Heart left ventricle (tissue), 16 donors: Measurements from ENCODE around the gene FXR2. TPM values are rescaled to one million over a fixed set of nuclear protein-coding genes. Genes with fewer than 3 reads are reported as not detected.
"Not testable (repeated sequence)": the region's sequence is repeated elsewhere in the genome, so short reads cannot be mapped to it uniquely, and the experiment has no call there.

Source experiments
- ATAC-seq, 4 donors: fragments of 200-7000 bp; cut with Tn5 transposase; one replicate each; pipeline ENCODE4 v1.9.1; 2020 to 2022; ENCODE audit warnings: moderate library complexity in 4 of 4, mild to moderate bottlenecking in 3 of 4, moderate number of reproducible peaks in 1 of 4
- DNase-seq, 5 donors: peaks; one replicate each; pipeline ENCODE4 v3.0.0-alpha.2; 2020
- H3K27ac ChIP-seq, 12 donors: fragments of 200-600 bp; sonication (generic) in 4 of 12; one replicate each; pipeline versions ENCODE4 v1.5.0 to v1.8.0; 2016 to 2022; ENCODE audit warnings: mild to moderate bottlenecking in 2 of 12
- H3K27me3 ChIP-seq, 9 donors: fragments of 200-600 bp; sonication (generic) in 2 of 9; one replicate each; pipeline versions ENCODE4 v1.5.1 to v1.8.0; 2016 to 2022; ENCODE audit warnings: mild to moderate bottlenecking in 3 of 9
- H3K36me3 ChIP-seq, 9 donors: fragments of 200-600 bp; sonication (generic) in 2 of 9; one replicate each; pipeline versions ENCODE4 v1.5.0 to v1.8.0; 2018 to 2022; ENCODE audit warnings: mild to moderate bottlenecking in 2 of 9
- H3K4me1 ChIP-seq, 12 donors: fragments of 200-600 bp; sonication (generic) in 4 of 12; one replicate each; pipeline versions ENCODE4 v1.5.0 to v1.8.0; 2016 to 2022; ENCODE audit warnings: mild to moderate bottlenecking in 3 of 12
- H3K4me3 ChIP-seq, 12 donors: fragments of 200-600 bp; sonication (generic) in 4 of 12; one replicate each; pipeline versions ENCODE4 v1.5.0 to v1.8.0; 2017 to 2022; ENCODE audit warnings: mild to moderate bottlenecking in 9 of 12, moderate library complexity in 4 of 12
- H3K9me3 ChIP-seq, 12 donors: fragments of 200-600 bp; sonication (generic) in 4 of 12; one replicate each; pipeline versions ENCODE4 v1.5.0 to v1.8.0; 2016 to 2022; ENCODE audit warnings: mild to moderate bottlenecking in 1 of 12
- CTCF ChIP-seq, 12 donors: fragments of 200-600 bp; sonication (generic) in 4 of 12; IDR thresholded peaks; one replicate each; pipeline versions ENCODE4 v1.5.0 to v1.8.0; 2018 to 2022; ENCODE audit warnings: antibody characterized with exemption in 12 of 12, mild to moderate bottlenecking in 5 of 12
- POLR2A ChIP-seq, 2 donors: fragments of 450-650 bp; IDR thresholded peaks; one replicate each; pipeline ENCODE4 v1.6.1; 2017; ENCODE audit warnings: antibody characterized with exemption in 2 of 2, mild to moderate bottlenecking in 2 of 2, moderate library complexity in 2 of 2
- WGBS, 4 donors: extraction: QIAGEN DNeasy Blood & Tissue Kit in 2 of 4; methylation state at CpG; one replicate each; pipeline versions ENCODE4 v1.1.5 to v1.1.7; 2013 to 2018; 5-methylcytosine and 5-hydroxymethylcytosine counted together
- intact Hi-C, 10 donors: fragments of 100-400 bp; cut with DNase I; formaldehyde crosslinking; loops; one replicate each; pipeline versions ENCODE4 v1.11.1 to v1.14.2; 2022
- polyA plus RNA-seq, 2 donors: library from polyadenylated mRNA; stranded (reverse); fragments of 200-250 nt; gene quantifications; one replicate each; pipeline ENCODE4 v1.2.3, GENCODE V29; 2013
- total RNA-seq, 9 donors: library from RNA; depleted of rRNA in 2 of 9; stranded (reverse); fragments of >200 nt in 2 of 9; fragmentation: NEBNext Ultra II Directional in 3 of 9; extraction: Animal tissue kit (Norgen Biotek cat#: 25700) in 3 of 9; gene quantifications; one replicate each; pipeline versions ENCODE4 v1.1.0 to v1.2.4, GENCODE V29; 2016 to 2023
- donor health status: ischemic (EF 13 %, LVEDD 7.1; RV severe dilation, severe dysfunction).
- donor health status: healthy with polysubstance abuse.
- donor health status: DM: no; HTN: yes; CAD: no.
- donor health status: DM: no; HTN: no; CAD: no.
- donor health status: ischemic (EF 25% LVEDD 6.9; RV normal size, moderate dysfunction).
- donor health status: ischemic (EF 25% LVEDD 5.7; RV mildly dilated, moderate dysfunction).
- donor health status: healthy.
- donor health status: DM: yes; HTN: yes; CAD: no.
- donor health status: ischemic (EF 35%, LVEDD 5.7; RV mildly dilated, moderate dysfunction).
- donor health status: nonischemic (EF 11% LVEDD 7.7; RV severe dilation, severe dysfunction).
- donor health status: DM: yes; HTN: yes; CAD: no.
- donor health status: PGD.
- donor health status: ischemic (EF 29% LVEDD 5.4; RV normal size, mild dysfunction).
- donor health status: nonischemic (EF 23%, LVEDD 6.1; RV moderate dilation, normal function).

Gene FXR2
- total and polyA plus RNA-seq, 11 donors, result 68.0 to 123 (median 98.6) TPM

- WGBS, 4 donors, result 69 to 80% (median 78%) methylated on average over 8 to 9 of the region's 9 CpGs
These were observed 31.8 kb upstream of the FXR2 start for GRCh38 chr17:7646457-7646856.

GRCh38 chr17:7644775-7645174, 30.1 kb upstream of the FXR2 start:
- Histone ChIP-seq H3K27ac (no peak overlapping the region), H3K27me3 (peaks cover 0 to 9% (median 0%) of the 10 kb centered on the region in 9 donors), H3K4me3 (no peak overlapping the region), H3K4me1 (peaks cover 0 to 8% (median 0%) of the 10 kb centered on the region in 12 donors), H3K36me3 (no peaks in the 10 kb centered on the region), H3K9me3 (no peaks in the 10 kb centered on the region)
- DNase-seq, result no peak
- 88 to 93% (median 89%) methylated on average over 4 of the region's 4 CpGs for WGBS, 4 donors
- intact Hi-C loops, result no loop called here
- TF ChIP-seq CTCF (IDR thresholded peaks at IDR 0.05) (no peak), POLR2A (IDR thresholded peaks at IDR 0.05) (no peak)
- ATAC-seq, result no peak

More at GRCh38 chr17:7646457-7646856, 31.8 kb upstream of the FXR2 start:
- ATAC-seq, result no peak
- Histone ChIP-seq H3K4me1 (peaks cover 0 to 24% (median 13%) of the 10 kb centered on the region in 12 donors), H3K36me3 (no peaks in the 10 kb centered on the region), H3K27ac (no peak overlapping the region), H3K9me3 (no peaks in the 10 kb centered on the region), H3K4me3 (no peak overlapping the region), H3K27me3 (peaks cover 0 to 26% (median 9%) of the 10 kb centered on the region in 9 donors)
- no peak for DNase-seq
- no peak for TF ChIP-seq CTCF (IDR thresholded peaks at IDR 0.05)
- no peak for TF ChIP-seq POLR2A (IDR thresholded peaks at IDR 0.05)
- intact Hi-C loops, result no loop called here

GRCh38 chr17:7641635-7642034, 26.9 kb upstream of the FXR2 start:
- H3K36me3 ChIP-seq, H3K27me3 ChIP-seq, DNase-seq, H3K4me1 ChIP-seq, H3K27ac ChIP-seq, H3K9me3 ChIP-seq, intact Hi-C loops, H3K4me3 ChIP-seq, ATAC-seq: not testable (repeated sequence)
- 59 to 65% (median 62%) methylated on average over 7 of the region's 7 CpGs for WGBS, 4 donors

- no peaks in the 10 kb centered on the region for H3K9me3 ChIP-seq
- no peaks in the 10 kb centered on the region for H3K27me3 ChIP-seq
- H3K4me1 ChIP-seq, result peaks cover 0 to 8% (median 0%) of the 10 kb centered on the region in 12 donors
- 76 to 95% (median 92%) methylated on average over 3 to 26 of the region's 26 CpGs for WGBS, 4 donors
- H3K4me3 ChIP-seq, result no peak overlapping the region
- no peak overlapping the region for H3K27ac ChIP-seq
- intact Hi-C loops, result no loop called here
- TF ChIP-seq CTCF (IDR thresholded peaks at IDR 0.05) (no peak), POLR2A (IDR thresholded peaks at IDR 0.05) (no peak)
- no peaks in the 10 kb centered on the region for H3K36me3 ChIP-seq
- no peak for ATAC-seq
- DNase-seq, result no peak
These were observed 26.1 kb upstream of the FXR2 start for GRCh38 chr17:7640783-7641182.

- Histone ChIP-seq H3K27ac (no peak overlapping the region), H3K4me3 (no peak overlapping the region), H3K4me1 (peaks cover 0 to 13% (median 0%) of the 10 kb centered on the region in 12 donors), H3K36me3 (no peaks in the 10 kb centered on the region), H3K27me3 (no peaks in the 10 kb centered on the region), H3K9me3 (no peaks in the 10 kb centered on the region)
- ATAC-seq (no peak), DNase-seq (no peak)
- intact Hi-C loops, result no loop called here
- TF ChIP-seq POLR2A (IDR thresholded peaks at IDR 0.05), result no peak
- no peak for TF ChIP-seq CTCF (IDR thresholded peaks at IDR 0.05)
- WGBS, 4 donors, result 54 to 66% (median 62%) methylated on average over 5 of the region's 5 CpGs
These were observed 21.5 kb upstream of the FXR2 start for GRCh38 chr17:7636163-7636562.
